ENCODE results near the gene GREM1. TPM values are rescaled to one million over a fixed set of nuclear protein-coding genes. Genes with fewer than 3 reads are reported as not detected.

Gene GREM1
- total and polyA plus RNA-seq, 2 of the 4 experiments (the other 2 are of a cell fraction), result 848 to 852 TPM

GRCh38 chr15:32735989-32736700 is 18.3 kb downstream of the GREM1 start:
- H4K8ac ChIP-seq (ENCODE audit: low read depth in 2 of 2, low read length in 2 of 2), result 0 out of 4 replicates have a peak overlapping the region, but pooled peaks of 1 of the 2 experiments have one; percentile 4
- no peak overlapping the region for H3K4me2 ChIP-seq (ENCODE audit: low read depth, low read length)
- no peak overlapping the region for H2AK9ac ChIP-seq (replicated peaks; ENCODE audit: low read depth, low read length, poor library complexity)
- in situ Hi-C loops (cut with MboI; ENCODE audit: low sequenced_read_pairs), result no loop called here
- peaks cover 2% of the 10 kb centered on the region; the same call in 1 of the 2 replicates for H3K9me3 ChIP-seq (ENCODE audit: control insufficient read depth, insufficient read depth, low read length)
- DNase-seq (peak; percentile 55), ATAC-seq (ENCODE audit: low read depth) (peak; percentile 1; the same call in 1 of the 2 replicates)
- ChIA-PET CTCF (interaction anchor here (1.4 kb wide), 1 partner anchor 9 kb away, joined by 4 read pairs; no protein-coding TSS in a partner anchor), POLR2A (ENCODE audit: unreplicated experiment) (interaction anchor here (0.6 kb wide), 1 partner anchor 10 kb away, joined by 5 read pairs; no protein-coding TSS in a partner anchor)
- H3K4ac ChIP-seq (ENCODE audit: low read depth, low read length), result no peak overlapping the region
- H2AK5ac ChIP-seq (ENCODE audit: low read depth, low read length), result no peak overlapping the region
- 0 out of 2 replicates have a peak overlapping the region, but pooled peaks have one; percentile 11 for H3K27ac ChIP-seq (ENCODE audit: insufficient read depth, low read length)
- WGBS, 2 experiments (ENCODE audit: extremely low coverage in 2 of 2, insufficient read length in 1 of 2), result no CpG with 5 or more reads among the region's 2 CpGs
- no peak overlapping the region for H3K14ac ChIP-seq (replicated peaks; ENCODE audit: low read depth, low read length)
- H3K36me3 ChIP-seq (ENCODE audit: control insufficient read depth, insufficient read depth, low read length), result peaks cover 39% of the 10 kb centered on the region
- H2BK15ac ChIP-seq (ENCODE audit: low read depth, low read length), result no peak overlapping the region
- no peak overlapping the region for H3K4me3 ChIP-seq (ENCODE audit: insufficient read depth, low read depth, low read length)
- dilution Hi-C loops (cut with HindIII; ENCODE audit: low sequenced_read_pairs, unreplicated experiment), result no loop called here
- H2AFZ ChIP-seq (replicated peaks; ENCODE audit: low read length, poor library complexity), result no peak overlapping the region
- H4K91ac ChIP-seq (ENCODE audit: insufficient read depth, low read depth, low read length), result 0 out of 2 replicates have a peak overlapping the region, but pooled peaks have one; percentile 1
- no peak overlapping the region for H3K18ac ChIP-seq (ENCODE audit: low read depth, low read length)
- peaks cover 40% of the 10 kb centered on the region for H4K20me1 ChIP-seq (ENCODE audit: insufficient read depth, low read length)
- H3K79me1 ChIP-seq (ENCODE audit: low read depth in 1 of 2, low read length in 2 of 2), result peaks cover 15 to 23% of the 10 kb centered on the region in 2 experiments
- H2BK5ac ChIP-seq (ENCODE audit: low read depth, low read length, poor library complexity, severe bottlenecking), result no peak overlapping the region
- H3K27me3 ChIP-seq (ENCODE audit: control insufficient read depth, insufficient read depth, low read length), result no peaks in the 10 kb centered on the region
- no peak overlapping the region for H2BK120ac ChIP-seq (ENCODE audit: low read depth, low read length)
- peaks cover 7% of the 10 kb centered on the region for H3K9me1 ChIP-seq (ENCODE audit: insufficient read depth, low read length)
- H2BK20ac ChIP-seq (ENCODE audit: low read depth, low read length), result no peak overlapping the region
- no peak overlapping the region for H3K23ac ChIP-seq (ENCODE audit: low read depth, low read length)
- intact Hi-C loops (cut with micrococcal nuclease), result no loop called here
- no peak overlapping the region for H3K56ac ChIP-seq (ENCODE audit: extremely low read depth, insufficient read depth, low read length)
- no peaks in the 10 kb centered on the region for H3K4me1 ChIP-seq (ENCODE audit: control insufficient read depth, insufficient read depth, low read length)
- H4K5ac ChIP-seq (ENCODE audit: low read depth, low read length), result no peak overlapping the region
- no peak overlapping the region for H3K9ac ChIP-seq (ENCODE audit: low read depth, low read length)
- TF ChIP-seq POLR2A (IDR thresholded peaks at IDR 0.05; ENCODE audit: low read depth, low read length) (peak; percentile 57), CTCF (conservative IDR thresholded peaks at IDR 0.05; ENCODE audit: low read depth, low read length) (no peak)
- no TSS peak for BruUV-seq (replicated peaks)
